ENCODE measurements around the gene ADAMTS1.

DNA sequence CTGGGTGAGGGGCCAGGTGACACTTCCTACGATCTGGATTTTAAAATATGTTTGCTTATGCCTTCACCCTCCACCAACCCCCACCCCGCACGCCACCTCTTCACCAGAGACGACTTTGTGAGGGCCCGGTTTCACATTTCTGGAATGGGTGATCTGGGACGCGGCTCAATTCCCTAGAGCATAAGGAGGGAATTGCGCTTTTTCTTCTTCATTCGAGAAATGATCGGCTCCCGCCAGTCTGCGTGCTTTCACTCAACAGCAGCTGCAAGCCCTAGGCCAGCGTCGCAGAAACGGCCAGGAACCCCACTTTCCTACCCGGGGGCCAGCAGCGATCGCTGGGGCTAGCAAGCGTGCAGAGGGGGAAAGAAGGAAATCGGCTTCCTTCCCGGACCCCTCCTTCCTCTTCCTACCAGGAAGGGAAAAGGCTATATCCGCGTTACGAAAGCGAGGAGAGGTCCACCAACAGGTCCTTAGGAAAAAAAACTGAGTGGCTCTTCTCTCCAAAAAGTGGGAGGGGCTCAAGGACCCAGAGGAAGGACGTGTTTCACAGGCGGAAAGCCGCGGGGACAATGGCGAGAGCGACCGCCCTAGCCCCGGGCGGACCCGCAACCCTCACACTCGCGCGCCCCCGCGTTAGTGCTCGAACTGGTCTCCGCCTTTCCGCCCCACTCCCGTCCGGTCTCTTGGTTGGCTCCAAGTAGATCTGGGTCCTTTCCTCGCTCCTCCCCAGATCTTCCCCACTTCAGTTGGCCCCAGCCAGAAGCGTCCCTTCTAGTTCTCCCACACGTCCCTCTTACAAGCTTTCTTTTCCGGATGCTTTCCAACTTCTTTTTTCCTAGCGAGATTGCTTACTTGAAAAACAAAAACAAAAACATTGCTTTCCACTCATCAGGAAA, 1.1 kb upstream of the ADAMTS1 start:
- TF ChIP-seq EZH2 (IDR thresholded peaks at IDR 0.05), result no peak
- TF ChIP-seq, protein P1, sequence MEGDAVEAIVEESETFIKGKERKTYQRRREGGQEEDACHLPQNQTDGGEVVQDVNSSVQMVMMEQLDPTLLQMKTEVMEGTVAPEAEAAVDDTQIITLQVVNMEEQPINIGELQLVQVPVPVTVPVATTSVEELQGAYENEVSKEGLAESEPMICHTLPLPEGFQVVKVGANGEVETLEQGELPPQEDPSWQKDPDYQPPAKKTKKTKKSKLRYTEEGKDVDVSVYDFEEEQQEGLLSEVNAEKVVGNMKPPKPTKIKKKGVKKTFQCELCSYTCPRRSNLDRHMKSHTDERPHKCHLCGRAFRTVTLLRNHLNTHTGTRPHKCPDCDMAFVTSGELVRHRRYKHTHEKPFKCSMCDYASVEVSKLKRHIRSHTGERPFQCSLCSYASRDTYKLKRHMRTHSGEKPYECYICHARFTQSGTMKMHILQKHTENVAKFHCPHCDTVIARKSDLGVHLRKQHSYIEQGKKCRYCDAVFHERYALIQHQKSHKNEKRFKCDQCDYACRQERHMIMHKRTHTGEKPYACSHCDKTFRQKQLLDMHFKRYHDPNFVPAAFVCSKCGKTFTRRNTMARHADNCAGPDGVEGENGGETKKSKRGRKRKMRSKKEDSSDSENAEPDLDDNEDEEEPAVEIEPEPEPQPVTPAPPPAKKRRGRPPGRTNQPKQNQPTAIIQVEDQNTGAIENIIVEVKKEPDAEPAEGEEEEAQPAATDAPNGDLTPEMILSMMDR (IDR thresholded peaks at IDR 0.05), result peak; percentile 7

Measured in neural progenitor cell (in vitro differentiated cells).